H9 (cell line): Measurements from ENCODE around the gene CELF3. TPM values are rescaled to one million over a fixed set of nuclear protein-coding genes. Genes with fewer than 3 reads are reported as not detected.

Experiments used
- DNase-seq: peaks from one replicate; pipeline ENCODE4 v3.0.0-alpha.2; 2017
- H2AFZ ChIP-seq: one replicate; pipeline ENCODE4 v1.6.1; 2013; ENCODE audit warnings: mild to moderate bottlenecking, low read length, control low read depth, moderate library complexity
- H2AK5ac ChIP-seq: 2 replicates; pipeline ENCODE4 v1.6.1; 2013; ENCODE audit warnings: low read length, control low read depth, mixed read lengths; ENCODE audit not compliant: insufficient read length
- H2BK120ac ChIP-seq: one replicate; pipeline ENCODE4 v1.6.1; 2013; ENCODE audit warnings: low read depth, mild to moderate bottlenecking, low read length, control low read depth, inconsistent platforms; ENCODE audit not compliant: poor library complexity, severe bottlenecking
- H2BK12ac ChIP-seq: 2 replicates; pipeline ENCODE4 v1.6.1; 2013; ENCODE audit warnings: low read length, control low read depth, mixed read lengths, low read depth; ENCODE audit not compliant: insufficient read length
- H2BK15ac ChIP-seq: 2 replicates; pipeline ENCODE4 v1.6.1; 2013; ENCODE audit warnings: low read depth, low read length, control low read depth
- H2BK20ac ChIP-seq: one replicate; pipeline ENCODE4 v1.6.1; 2013; ENCODE audit warnings: low read depth, mild to moderate bottlenecking, low read length, control low read depth, inconsistent platforms; ENCODE audit not compliant: poor library complexity, severe bottlenecking
- H2BK5ac ChIP-seq: 2 replicates; pipeline ENCODE4 v1.6.1; 2013; ENCODE audit warnings: low read length, control low read depth, mixed read lengths; ENCODE audit not compliant: insufficient read length
- H3K14ac ChIP-seq: 2 replicates; pipeline ENCODE4 v1.6.1; 2013; ENCODE audit warnings: low read length, control low read depth; ENCODE audit not compliant: insufficient read depth
- H3K18ac ChIP-seq: 2 replicates; pipeline ENCODE4 v1.6.1; 2013; ENCODE audit warnings: low read depth, mild to moderate bottlenecking, mixed read lengths, low read length, control low read depth; ENCODE audit not compliant: insufficient read length
- H3K23ac ChIP-seq: 2 replicates; pipeline ENCODE4 v1.6.1; 2013; ENCODE audit warnings: low read length, control low read depth, mixed read lengths, low read depth; ENCODE audit not compliant: insufficient read length
- H3K23me2 ChIP-seq: 2 replicates; pipeline ENCODE4 v1.6.1; 2013; ENCODE audit warnings: low read depth, mild to moderate bottlenecking, mixed read lengths, low read length, control low read depth; ENCODE audit not compliant: insufficient read length, poor library complexity, severe bottlenecking
- H3K27ac ChIP-seq: 2 replicates; pipeline ENCODE4 v1.5.1; 2013; ENCODE audit warnings: low read length, control low read depth, mixed read lengths, low read depth; ENCODE audit not compliant: insufficient read length
- H3K27me3 ChIP-seq: 2 replicates; pipeline ENCODE4 v1.6.1; 2013; ENCODE audit warnings: low read length, control low read depth, inconsistent platforms; ENCODE audit not compliant: insufficient read depth
- H3K4ac ChIP-seq: 2 replicates; pipeline ENCODE4 v1.6.1; 2013; ENCODE audit warnings: low read depth, mild to moderate bottlenecking, control low read depth, inconsistent platforms, low read length, moderate library complexity
- H3K4me1 ChIP-seq: 2 replicates; pipeline ENCODE4 v1.6.1; 2013; ENCODE audit warnings: low read length, control low read depth, inconsistent platforms; ENCODE audit not compliant: insufficient read depth
- H3K4me2 ChIP-seq: 2 replicates; pipeline ENCODE4 v1.6.1; 2013; ENCODE audit warnings: low read length, control low read depth, mixed read lengths; ENCODE audit not compliant: insufficient read length, insufficient read depth
- H3K56ac ChIP-seq: 2 replicates; pipeline ENCODE4 v1.6.1; 2013; ENCODE audit warnings: low read depth, mild to moderate bottlenecking, mixed read lengths, low read length, control low read depth; ENCODE audit not compliant: insufficient read length
- H3K79me1 ChIP-seq: 2 replicates; pipeline ENCODE4 v1.6.1; 2013; ENCODE audit warnings: low read depth, mild to moderate bottlenecking, moderate library complexity, low read length, control low read depth, inconsistent platforms; ENCODE audit not compliant: insufficient read depth, poor library complexity, severe bottlenecking
- H3K79me2 ChIP-seq: 2 replicates; pipeline ENCODE4 v1.6.1; 2013; ENCODE audit warnings: low read length, control low read depth, inconsistent platforms; ENCODE audit not compliant: insufficient read depth
- H3K9ac ChIP-seq: 2 replicates; pipeline ENCODE4 v1.6.1; 2013; ENCODE audit warnings: low read length, control low read depth, mixed read lengths; ENCODE audit not compliant: insufficient read length; ENCODE audit errors: extremely low read depth
- H3K9me3 ChIP-seq: one replicate; pipeline ENCODE4 v1.6.1; 2013; ENCODE audit warnings: low read depth, low read length, inconsistent platforms; ENCODE audit not compliant: control insufficient read depth
- H3T11ph ChIP-seq: one replicate; pipeline ENCODE4 v1.6.1; 2013; ENCODE audit warnings: mild to moderate bottlenecking, low read length, control low read depth, inconsistent platforms
- H4K20me1 ChIP-seq: one replicate; pipeline ENCODE4 v1.6.1; 2013; ENCODE audit not compliant: control insufficient read depth, insufficient read length, insufficient read depth
- H4K5ac ChIP-seq: 2 replicates; pipeline ENCODE4 v1.6.1; 2013; ENCODE audit warnings: low read depth, mild to moderate bottlenecking, mixed read lengths, low read length, control low read depth; ENCODE audit not compliant: insufficient read length
- H4K8ac ChIP-seq: replicated peaks from 2 replicates; pipeline ENCODE4 v1.6.1; 2013; ENCODE audit warnings: low read length, control low read depth, mixed read lengths, low read depth; ENCODE audit not compliant: insufficient read length
- H4K91ac ChIP-seq: 2 replicates; pipeline ENCODE4 v1.6.1; 2013; ENCODE audit warnings: low read depth, mild to moderate bottlenecking, moderate library complexity, mixed read lengths, low read length, control low read depth; ENCODE audit not compliant: insufficient read length
- H3K27ac Mint-ChIP-seq, 3 experiments: 2 replicates in 2 of 3; 3 replicates in 1 of 3; pipeline ENCODE4 v1.8.0; 2020 to 2021; ENCODE audit warnings: mixed read lengths in 3 of 3, mild to moderate bottlenecking in 1 of 3, moderate library complexity in 1 of 3
- H3K27me3 Mint-ChIP-seq: 2 replicates; pipeline ENCODE4 v1.8.0; 2021; ENCODE audit warnings: low read depth, mild to moderate bottlenecking, moderate library complexity, mixed read lengths
- H3K36me3 Mint-ChIP-seq, 3 experiments: 2 replicates in 2 of 3; 3 replicates in 1 of 3; pipeline ENCODE4 v1.8.0; 2020 to 2021; ENCODE audit warnings: low read depth in 3 of 3, mixed read lengths in 3 of 3; ENCODE audit not compliant: insufficient read depth in 1 of 3
- H3K4me1 Mint-ChIP-seq, 2 experiments: 2 replicates each; pipeline ENCODE4 v1.8.0; 2020; ENCODE audit warnings: mixed read lengths in 2 of 2
- H3K4me3 Mint-ChIP-seq, 2 experiments: 2 replicates in 1 of 2; 3 replicates in 1 of 2; pipeline ENCODE4 v1.8.0; 2020 to 2021; ENCODE audit warnings: mild to moderate bottlenecking in 2 of 2, mixed read lengths in 2 of 2, moderate library complexity in 1 of 2
- H3K9me3 Mint-ChIP-seq, 2 experiments: 2 replicates in 1 of 2; 3 replicates in 1 of 2; pipeline ENCODE4 v1.8.0; 2020; ENCODE audit warnings: mild to moderate bottlenecking in 2 of 2, mixed read lengths in 2 of 2, moderate library complexity in 1 of 2
- WGBS: extraction: QIAGEN DNeasy Blood & Tissue Kit; methylation state at CpG from one replicate; pipeline ENCODE4 v1.1.7; 2013; ENCODE audit warnings: missing lambda C conversion rate, low lambda C conversion rate, mixed read lengths; ENCODE audit not compliant: insufficient read length; ENCODE audit errors: extremely low coverage; 5-methylcytosine and 5-hydroxymethylcytosine counted together
- total RNA-seq: library from RNA; stranded (reverse); gene quantifications from 2 replicates; pipeline ENCODE4 v1.2.1, GENCODE V29; 2021
- TF ChIP-seq, protein P1 (sequence below): fragments of 200-600 bp; sonication (generic); conservative IDR thresholded peaks from 3 replicates; pipeline ENCODE4 v1.8.0; 2021; ENCODE audit warnings: antibody characterized with exemption, mild to moderate bottlenecking

CELF3 gene
- total RNA-seq, 1 experiment from 2014 or later, result 0.90 TPM

DNA sequence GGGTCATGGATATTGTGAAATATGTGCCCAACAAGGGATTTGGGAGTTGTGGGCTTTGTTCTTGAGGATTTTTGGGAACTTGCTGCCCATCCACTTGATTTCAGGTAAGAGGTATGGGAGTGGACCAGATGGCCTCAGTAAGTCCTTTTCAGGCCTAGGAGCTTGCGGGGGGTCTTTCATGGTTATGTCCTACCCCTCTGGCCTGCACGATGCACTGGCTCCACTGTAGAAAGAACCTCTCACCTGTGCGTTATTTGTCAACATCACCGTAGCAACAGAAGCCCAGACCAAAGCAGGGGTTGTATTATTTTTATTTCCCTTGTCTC is 13.3 kb upstream of the CELF3 start:
- no peak for DNase-seq
- peaks cover 23% of the 10 kb centered on the region for H3K27me3 Mint-ChIP-seq
- no CpG with 5 or more reads among the region's 4 CpGs for WGBS
- no peak overlapping the region for H4K5ac ChIP-seq
- no peak overlapping the region for H2BK120ac ChIP-seq
- H2BK12ac ChIP-seq, result no peak overlapping the region
- no peak overlapping the region for H3T11ph ChIP-seq
- H3K23me2 ChIP-seq, result peaks cover 3% of the 10 kb centered on the region
- no peak overlapping the region for H3K9ac ChIP-seq
- no peak overlapping the region for H2AK5ac ChIP-seq
- no peaks in the 10 kb centered on the region for H3K9me3 Mint-ChIP-seq
- no peak overlapping the region for H3K4ac ChIP-seq
- no peak overlapping the region for H3K14ac ChIP-seq
- H2AFZ ChIP-seq, result no peak overlapping the region
- H3K56ac ChIP-seq, result no peak overlapping the region
- TF ChIP-seq, protein P1, sequence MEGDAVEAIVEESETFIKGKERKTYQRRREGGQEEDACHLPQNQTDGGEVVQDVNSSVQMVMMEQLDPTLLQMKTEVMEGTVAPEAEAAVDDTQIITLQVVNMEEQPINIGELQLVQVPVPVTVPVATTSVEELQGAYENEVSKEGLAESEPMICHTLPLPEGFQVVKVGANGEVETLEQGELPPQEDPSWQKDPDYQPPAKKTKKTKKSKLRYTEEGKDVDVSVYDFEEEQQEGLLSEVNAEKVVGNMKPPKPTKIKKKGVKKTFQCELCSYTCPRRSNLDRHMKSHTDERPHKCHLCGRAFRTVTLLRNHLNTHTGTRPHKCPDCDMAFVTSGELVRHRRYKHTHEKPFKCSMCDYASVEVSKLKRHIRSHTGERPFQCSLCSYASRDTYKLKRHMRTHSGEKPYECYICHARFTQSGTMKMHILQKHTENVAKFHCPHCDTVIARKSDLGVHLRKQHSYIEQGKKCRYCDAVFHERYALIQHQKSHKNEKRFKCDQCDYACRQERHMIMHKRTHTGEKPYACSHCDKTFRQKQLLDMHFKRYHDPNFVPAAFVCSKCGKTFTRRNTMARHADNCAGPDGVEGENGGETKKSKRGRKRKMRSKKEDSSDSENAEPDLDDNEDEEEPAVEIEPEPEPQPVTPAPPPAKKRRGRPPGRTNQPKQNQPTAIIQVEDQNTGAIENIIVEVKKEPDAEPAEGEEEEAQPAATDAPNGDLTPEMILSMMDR, result no peak
- no peak overlapping the region for H4K8ac ChIP-seq
- no peak overlapping the region for H2BK20ac ChIP-seq
- H3K4me1 Mint-ChIP-seq, result peaks cover 24 to 29% of the 10 kb centered on the region in 2 experiments
- H3K79me1 ChIP-seq, result no peaks in the 10 kb centered on the region
- H3K27me3 ChIP-seq, result no peaks in the 10 kb centered on the region; the same call in 1 of the 2 replicates
- no peaks in the 10 kb centered on the region for H4K20me1 ChIP-seq
- no peaks in the 10 kb centered on the region for H3K9me3 ChIP-seq
- peaks cover 5% of the 10 kb centered on the region; the same call in 1 of the 2 replicates for H3K4me1 ChIP-seq
- no peak overlapping the region for H4K91ac ChIP-seq
- no peak overlapping the region for H3K27ac Mint-ChIP-seq
- no peaks in the 10 kb centered on the region for H3K36me3 Mint-ChIP-seq
- no peaks in the 10 kb centered on the region for H3K79me2 ChIP-seq
- H3K27ac ChIP-seq, result no peak overlapping the region
- H3K18ac ChIP-seq, result no peak overlapping the region
- no peak overlapping the region for H3K4me2 ChIP-seq
- H2BK5ac ChIP-seq, result no peak overlapping the region
- H2BK15ac ChIP-seq, result no peak overlapping the region
- no peak overlapping the region for H3K4me3 Mint-ChIP-seq
- no peak overlapping the region for H3K23ac ChIP-seq
